HG03469 (cell line): Measurements from ENCODE around the gene COL13A1.

Experiments used
- ATAC-seq: cut with Tn5 transposase; IDR thresholded peaks from one replicate; pipeline ENCODE4 v1.9.1; 2021; ENCODE audit warnings: mild to moderate bottlenecking, moderate library complexity, moderate number of reproducible peaks; ENCODE audit not compliant: unreplicated experiment

Gene COL13A1

DNA sequence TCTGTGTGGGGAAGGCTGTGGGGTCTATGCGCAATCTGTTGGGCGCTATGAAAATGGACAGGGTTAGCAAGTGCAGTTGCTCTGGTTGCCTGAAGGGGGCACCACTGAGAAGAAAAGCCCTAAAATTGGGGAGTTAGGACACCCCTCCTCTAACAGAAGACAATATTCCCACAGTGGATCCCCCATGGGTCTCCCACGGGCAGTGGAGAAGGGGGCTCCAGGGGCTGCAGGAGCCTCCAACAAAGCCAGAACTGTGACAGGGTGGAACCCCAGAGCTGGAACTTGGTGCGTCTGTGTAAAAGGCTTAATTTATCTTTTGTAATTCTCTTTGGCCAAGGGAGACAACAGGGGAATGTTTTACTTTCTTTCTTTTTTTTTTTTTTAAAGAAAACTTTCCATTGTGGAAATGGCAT, 12.5 kb upstream of the COL13A1 start:
- ATAC-seq, result no peak

GRCh38 chr10:69791812-69792211, 9.9 kb upstream of the COL13A1 start:
- ATAC-seq, result no peak

GRCh38 chr10:69792341-69792740, 9.4 kb upstream of the COL13A1 start:
- no peak for ATAC-seq

DNA sequence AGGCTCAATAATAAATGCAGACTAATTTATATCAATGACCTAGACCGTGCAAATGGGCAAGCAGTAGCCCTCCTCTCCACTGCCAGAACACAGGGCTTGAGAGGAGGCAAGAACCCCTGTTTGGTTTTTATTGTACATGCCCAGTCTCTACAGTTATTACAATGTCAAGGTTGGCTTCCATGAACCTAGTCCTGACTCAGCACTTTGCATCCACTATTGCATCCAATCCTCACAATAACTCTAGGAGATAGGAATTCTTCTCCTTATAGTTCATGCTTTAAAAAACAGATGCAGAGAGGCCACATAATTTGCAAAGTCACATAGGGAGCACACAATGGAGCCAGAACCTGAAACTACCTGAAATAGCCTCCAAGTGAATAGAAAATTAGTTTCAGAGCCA, 7.0 kb upstream of the COL13A1 start:
- ATAC-seq, result no peak

DNA sequence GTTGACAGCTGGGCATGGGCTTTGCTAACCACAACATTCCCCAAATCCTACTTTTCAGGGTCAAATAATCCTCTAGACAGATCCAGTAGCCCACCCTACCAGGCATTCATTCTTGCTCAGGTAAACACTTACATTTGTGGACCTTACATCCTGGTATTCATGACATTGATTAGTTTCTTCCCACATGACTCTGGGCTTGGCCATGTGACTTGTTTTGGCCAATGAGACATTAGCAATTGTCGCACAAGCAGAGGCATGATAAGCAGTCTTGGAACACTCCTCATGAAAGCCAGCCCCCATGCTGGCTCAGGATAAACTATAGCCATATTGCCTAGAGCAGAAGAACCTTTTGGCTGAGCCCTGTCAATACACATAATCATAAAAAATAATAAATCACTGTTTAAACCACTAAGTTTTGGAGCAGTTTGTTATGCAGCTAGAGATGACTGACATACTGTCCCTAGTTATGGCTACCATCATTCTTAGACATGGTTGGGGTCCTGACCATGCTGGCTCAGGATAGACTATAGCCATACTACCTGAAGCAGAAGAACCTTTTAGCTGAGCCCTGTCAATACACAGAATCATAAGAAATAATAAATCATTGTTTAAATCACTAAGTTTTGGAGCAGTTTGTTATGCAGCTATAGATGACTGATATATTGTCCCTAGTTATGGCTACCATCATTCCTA, 6.3 kb upstream of the COL13A1 start:
- ATAC-seq, result no peak

- no peak for ATAC-seq
Measured at GRCh38 chr10:69797959-69798358, 3.7 kb upstream of the COL13A1 start.

DNA sequence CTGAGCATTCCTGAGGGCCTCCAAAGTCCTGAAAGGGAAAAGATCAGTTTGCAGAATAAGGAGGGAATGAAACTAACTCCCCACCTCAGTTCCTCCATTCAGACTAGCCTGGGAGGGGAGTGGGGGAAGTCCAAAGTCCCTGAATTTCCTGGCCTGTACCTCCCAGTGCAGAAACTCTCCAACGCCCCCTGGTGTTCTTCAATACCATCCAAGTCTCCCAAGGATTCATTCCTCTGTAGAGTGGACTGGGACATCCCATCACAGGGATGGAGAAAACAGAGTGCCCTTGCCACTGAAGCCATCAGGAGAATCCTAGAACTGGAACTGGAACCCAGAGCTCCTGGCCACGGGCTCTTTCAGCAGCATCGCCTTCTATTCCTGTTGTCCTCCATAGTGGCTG, 1.6 kb upstream of the COL13A1 start:
- no peak for ATAC-seq

- ATAC-seq, result no peak
Measured at GRCh38 chr10:69800665-69801064, 1.0 kb upstream of the COL13A1 start.

DNA sequence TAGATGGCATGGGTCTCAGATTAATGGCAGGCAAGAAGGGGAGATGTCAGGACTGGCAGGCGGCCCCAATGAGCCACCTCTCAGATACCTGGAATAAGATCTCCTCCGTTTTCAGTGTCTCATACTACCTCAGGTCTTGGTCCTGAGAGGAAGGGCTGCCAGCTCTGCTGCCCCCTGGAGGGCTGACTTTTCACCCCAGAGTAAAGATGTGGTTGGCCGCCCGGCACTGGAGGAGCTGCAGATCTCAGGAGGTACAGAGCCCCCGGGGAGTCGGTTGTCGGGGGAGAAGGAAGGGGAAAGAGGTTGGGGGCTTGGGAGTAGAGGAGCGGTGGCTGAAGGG, 642 bp upstream of the COL13A1 start:
- no peak for ATAC-seq

DNA sequence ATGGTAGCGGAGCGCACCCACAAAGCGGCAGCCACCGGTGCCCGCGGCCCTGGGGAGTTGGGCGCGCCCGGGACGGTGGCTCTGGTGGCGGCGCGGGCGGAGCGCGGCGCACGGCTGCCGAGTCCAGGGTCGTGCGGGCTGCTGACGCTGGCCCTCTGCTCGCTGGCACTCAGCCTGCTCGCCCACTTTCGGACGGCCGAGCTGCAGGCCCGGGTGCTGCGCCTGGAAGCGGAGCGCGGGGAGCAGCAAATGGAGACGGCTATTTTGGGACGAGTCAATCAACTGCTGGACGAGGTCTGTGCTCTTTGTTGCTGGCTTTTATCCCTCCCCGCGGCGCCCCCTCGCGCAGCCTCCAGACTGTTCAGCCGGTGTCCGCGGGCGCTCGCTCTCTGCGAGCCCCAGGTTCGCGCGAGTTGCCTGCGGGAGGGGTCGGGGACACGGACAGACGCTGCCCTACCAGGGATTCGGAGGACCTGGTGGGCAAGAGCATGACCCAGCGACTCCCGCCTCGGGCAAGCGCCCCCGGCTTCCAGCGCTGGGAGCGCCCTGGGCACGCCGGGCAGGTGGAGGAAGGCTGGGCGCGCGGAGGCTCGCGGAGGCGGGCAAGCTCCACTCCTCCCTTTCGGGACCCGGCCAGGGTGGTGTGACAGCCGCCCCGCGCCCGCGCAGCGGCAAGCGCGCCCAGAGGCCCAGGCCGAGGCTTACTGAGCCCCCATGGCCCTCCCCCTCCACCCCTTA, 887 bp downstream of the COL13A1 start:
- no peak for ATAC-seq

DNA sequence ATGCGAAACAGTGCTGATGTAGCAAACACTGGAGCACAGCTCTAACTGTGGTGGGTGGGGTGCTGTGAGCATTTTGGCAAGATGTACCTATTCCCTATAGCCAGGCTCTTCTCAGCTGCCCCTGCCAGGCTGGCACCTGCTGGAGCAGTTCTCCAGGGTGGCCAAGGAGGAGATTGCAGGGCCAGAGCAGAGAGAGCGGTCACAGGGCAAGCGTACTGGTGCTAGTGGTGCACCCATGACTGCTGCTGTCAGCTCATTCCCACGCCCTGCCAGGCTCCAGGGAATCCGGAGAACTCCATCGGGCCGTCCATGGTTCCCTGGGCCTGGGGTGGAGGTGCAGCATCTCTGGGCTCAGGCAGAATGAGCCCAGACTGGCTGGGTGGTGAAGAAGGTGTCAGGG, 2.1 kb downstream of the COL13A1 start:
- ATAC-seq, result no peak

DNA sequence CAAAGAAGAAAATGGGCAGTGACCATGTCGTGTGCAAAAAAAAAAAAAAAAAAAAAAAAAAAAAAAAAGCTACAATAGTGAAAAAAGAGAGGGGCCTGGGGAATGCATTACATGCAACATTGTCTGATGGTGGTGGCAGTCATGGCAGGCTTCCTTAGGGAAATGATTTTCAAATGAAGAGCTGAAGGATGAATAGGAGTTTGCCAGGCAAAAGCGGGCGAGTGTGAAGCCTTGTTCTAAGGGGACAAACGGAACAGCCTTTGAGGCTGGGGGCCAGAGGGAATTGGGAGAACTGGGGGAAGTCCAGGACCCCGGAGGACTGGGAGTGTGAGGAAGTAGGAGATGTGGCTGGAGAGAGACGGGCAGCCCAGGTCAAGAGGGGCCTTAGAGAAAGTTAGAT, 3.1 kb downstream of the COL13A1 start:
- no peak for ATAC-seq

GRCh38 chr10:69807122-69807521, 5.4 kb downstream of the COL13A1 start:
- ATAC-seq, result no peak

GRCh38 chr10:69807696-69808095, 6.0 kb downstream of the COL13A1 start:
- no peak for ATAC-seq

GRCh38 chr10:69809318-69809717, 7.6 kb downstream of the COL13A1 start:
- ATAC-seq, result no peak

DNA sequence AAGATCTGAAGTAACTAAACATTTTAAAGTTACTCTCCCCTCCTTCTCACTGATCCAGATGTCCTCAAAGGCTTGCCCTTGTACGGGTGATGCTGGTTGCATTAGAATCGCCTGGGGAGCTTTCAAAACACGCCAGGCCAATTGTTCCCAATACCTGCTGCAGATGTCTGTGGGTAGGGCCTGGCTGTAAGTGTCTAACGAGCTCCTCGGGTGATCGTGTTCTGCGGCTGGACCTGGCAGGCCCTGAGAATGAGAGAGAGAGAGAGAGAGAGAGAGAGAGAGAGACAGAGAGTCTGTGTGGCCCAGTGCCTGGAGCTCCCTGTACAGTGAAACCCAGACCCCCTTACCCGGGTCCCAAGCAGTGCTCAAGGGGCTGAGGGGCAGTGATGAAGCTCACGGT, 8.4 kb downstream of the COL13A1 start:
- no peak for ATAC-seq

GRCh38 chr10:69810675-69811397, 9.1 kb downstream of the COL13A1 start:
- ATAC-seq, result no peak

GRCh38 chr10:69813632-69814031, 11.9 kb downstream of the COL13A1 start:
- no peak for ATAC-seq

GRCh38 chr10:69814251-69814650, 12.5 kb downstream of the COL13A1 start:
- no peak for ATAC-seq

DNA sequence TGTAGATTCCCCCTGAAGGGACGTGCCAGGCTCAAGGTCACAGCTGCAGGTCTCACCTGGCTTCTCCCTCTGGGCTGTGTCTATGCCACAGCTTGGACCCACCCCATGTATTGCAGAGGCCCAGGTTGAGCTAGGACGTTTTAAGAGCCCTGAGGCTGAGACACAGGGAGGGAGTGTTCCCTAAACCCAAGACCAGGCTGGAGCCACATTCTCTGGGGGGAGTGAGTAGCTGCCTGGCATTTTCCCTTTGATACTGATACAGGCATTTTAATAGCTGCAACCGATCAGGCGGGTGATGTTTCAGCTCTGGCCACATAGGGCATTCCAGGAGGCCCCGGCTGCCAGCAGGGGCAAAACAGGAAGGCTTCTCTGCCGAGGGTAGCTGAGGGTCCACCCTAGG, 13.4 kb downstream of the COL13A1 start:
- no peak for ATAC-seq

- ATAC-seq, result no peak
Measured at GRCh38 chr10:69816521-69816920, 14.8 kb downstream of the COL13A1 start.

GRCh38 chr10:69817078-69817581, 15.4 kb downstream of the COL13A1 start:
- no peak for ATAC-seq
